A673 (cell line): ENCODE data around the gene CABYR. TPM values are rescaled to one million over a fixed set of nuclear protein-coding genes. Genes with fewer than 3 reads are reported as not detected.

Experiments
- BruUV-seq: library from RNA; stranded (reverse); fragments of 400-500 nt; replicated peaks from 2 replicates; lab custom pipeline; 2021; lab: Mats Ljungman, UMichigan
- CTCF ChIA-PET: fragments of 300-600 bp; sonication (Branson Sonifier 250); formaldehyde crosslinking; loops from one replicate; lab custom pipeline; 2022; ENCODE audit warnings: antibody characterized with exemption; lab: Charles Lee
- POLR2A ChIA-PET: fragments of 300-600 bp; sonication (Branson Sonifier 250); formaldehyde crosslinking; loops from one replicate; lab custom pipeline; 2022; ENCODE audit warnings: antibody characterized with exemption; ENCODE audit not compliant: low non-redundant PET; lab: Charles Lee
- DNase-seq: peaks from one replicate; pipeline ENCODE4 v3.0.0-alpha.2; 2015; ENCODE audit warnings: low spot score
- H3K27ac ChIP-seq: fragments of 200-600 bp; sonication (generic); 2 replicates; pipeline ENCODE4 v1.5.1; 2016; ENCODE audit warnings: mixed run types, low read depth, mild to moderate bottlenecking, mixed read lengths, antibody characterized with exemption, low read length; ENCODE audit not compliant: poor library complexity, severe bottlenecking
- H3K27me3 ChIP-seq: fragments of 200-600 bp; sonication (generic); replicated peaks from 2 replicates; pipeline ENCODE4 v1.6.1; 2017; ENCODE audit warnings: mixed run types, low read depth, mild to moderate bottlenecking, mixed read lengths, antibody characterized with exemption, low read length; ENCODE audit not compliant: insufficient read depth, poor library complexity
- H3K36me3 ChIP-seq: fragments of 200-600 bp; sonication (generic); 2 replicates; pipeline ENCODE4 v1.6.1; 2016; ENCODE audit warnings: mixed run types, mild to moderate bottlenecking, mixed read lengths, antibody characterized with exemption, low read length; ENCODE audit not compliant: insufficient read depth, poor library complexity, severe bottlenecking
- H3K4me1 ChIP-seq: fragments of 200-600 bp; sonication (generic); 2 replicates; pipeline ENCODE4 v1.6.1; 2017; ENCODE audit warnings: mixed run types, mild to moderate bottlenecking, mixed read lengths, antibody characterized with exemption, low read length; ENCODE audit not compliant: insufficient read depth, poor library complexity, severe bottlenecking
- H3K4me3 ChIP-seq: fragments of 200-600 bp; sonication (generic); 2 replicates; pipeline ENCODE4 v1.5.1; 2016; ENCODE audit warnings: low read depth, mixed run types, mild to moderate bottlenecking, mixed read lengths, low read length; ENCODE audit not compliant: poor library complexity, severe bottlenecking
- H3K9me3 ChIP-seq: fragments of 200-600 bp; sonication (generic); 2 replicates; pipeline ENCODE4 v1.6.1; 2016; ENCODE audit warnings: mixed run types, low read depth, mild to moderate bottlenecking, mixed read lengths, antibody characterized with exemption, low read length; ENCODE audit not compliant: poor library complexity, severe bottlenecking
- CTCF ChIP-seq: fragments of 300-800, 200-600 bp; sonication (generic); conservative IDR thresholded peaks from 2 replicates; pipeline ENCODE4 v1.5.1; 2017; ENCODE audit warnings: low read depth, mild to moderate bottlenecking, antibody characterized with exemption, low read length, moderate library complexity, mixed read lengths
- EZH2 ChIP-seq: fragments of 200-600 bp; sonication (generic); IDR thresholded peaks from 2 replicates; pipeline ENCODE4 v1.6.1; 2017; ENCODE audit warnings: borderline replicate concordance, low read depth, mild to moderate bottlenecking, mixed read lengths, antibody characterized with exemption, low read length; ENCODE audit not compliant: poor library complexity, severe bottlenecking
- intact Hi-C: fragments of 100-400 bp; cut with micrococcal nuclease; formaldehyde crosslinking; loops from one replicate; pipeline ENCODE4 v1.10.0; 2022; ENCODE audit not compliant: unreplicated experiment
- total RNA-seq: library from RNA; stranded (reverse); gene quantifications from 2 replicates; pipeline ENCODE4 v1.2.3, GENCODE V29; 2021

Gene CABYR
- total RNA-seq, 1 experiment from 2014 or later: 7.9 TPM

GRCh38 chr18:24200494-24201290 is 61.8 kb downstream of the CABYR start:
- CTCF ChIA-PET: no interaction called here
- intact Hi-C loops: no loop called here

DNA sequence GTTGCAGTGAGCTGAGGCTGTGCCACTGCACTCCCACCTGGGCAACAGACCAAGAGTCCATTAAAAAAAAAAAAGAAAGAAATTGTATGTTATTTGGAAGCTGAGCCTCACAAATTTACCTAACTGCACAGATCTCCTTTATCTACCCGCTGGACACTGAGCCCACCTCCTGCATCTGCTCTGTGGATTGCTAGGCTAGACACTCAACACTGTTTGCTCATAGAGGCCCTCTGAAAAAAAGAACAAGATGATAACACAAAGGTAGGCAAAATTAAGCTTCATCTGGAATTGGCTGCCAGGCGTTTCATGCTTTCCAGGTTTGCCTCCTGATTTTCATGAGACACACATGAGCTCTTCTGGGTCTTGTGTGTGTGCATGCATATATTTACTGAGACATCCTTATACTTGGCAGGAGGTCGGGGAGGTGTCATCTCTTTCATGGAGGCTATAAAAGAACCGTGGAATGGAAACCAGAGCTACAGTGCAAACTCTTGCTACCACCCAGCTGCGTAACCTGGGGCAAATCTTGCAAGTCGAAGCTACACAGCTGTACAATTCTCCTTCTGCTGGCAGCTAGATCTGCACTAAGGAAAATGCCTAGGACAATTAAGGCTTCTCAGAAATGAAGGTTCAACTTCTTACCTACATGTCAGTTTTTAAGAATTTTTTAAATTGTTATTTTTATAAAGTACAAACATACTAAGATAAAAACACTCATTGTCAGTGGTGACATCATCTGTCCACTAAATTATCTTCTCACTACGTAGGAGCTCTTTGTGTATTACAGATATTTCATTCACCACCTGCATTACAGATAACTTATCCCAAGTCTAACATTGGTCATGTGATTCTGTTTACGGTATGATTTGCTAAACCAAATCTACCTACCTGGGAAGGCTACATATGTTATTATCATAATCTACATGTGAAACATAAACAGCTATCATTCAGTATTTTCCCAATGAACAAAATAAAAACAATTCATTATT is 63.1 kb downstream of the CABYR start:
- POLR2A ChIA-PET: interaction anchor here (0.6 kb wide), 3 partner anchors 10 to 108 kb away, joined by 6 to 7 read pairs (median 7); partner anchors contain the start of gene CABYR
- no peaks in the 10 kb centered on the region for H3K9me3 ChIP-seq
- no TSS peak for BruUV-seq

More at GRCh38 chr18:24200494-24201290, 61.8 kb downstream of the CABYR start:
- no peaks in the 10 kb centered on the region for H3K27me3 ChIP-seq
- H3K9me3 ChIP-seq: no peaks in the 10 kb centered on the region
- H3K36me3 ChIP-seq: no peaks in the 10 kb centered on the region
- H3K4me3 ChIP-seq: no peak overlapping the region
- no peak for TF ChIP-seq CTCF
- no peak for TF ChIP-seq EZH2
- no TSS peak for BruUV-seq
- no peak overlapping the region for H3K27ac ChIP-seq
- no peaks in the 10 kb centered on the region for H3K4me1 ChIP-seq
- POLR2A ChIA-PET: no interaction called here
- no peak for DNase-seq

More for the DNA sequence above, 63.1 kb downstream of the CABYR start:
- Histone ChIP-seq H3K36me3 (no peaks in the 10 kb centered on the region), H3K27me3 (no peaks in the 10 kb centered on the region), H3K4me3 (no peak overlapping the region), H3K4me1 (no peaks in the 10 kb centered on the region), H3K27ac (no peak overlapping the region)
- no peak for DNase-seq
- intact Hi-C loops: no loop called here
- TF ChIP-seq EZH2 (no peak), CTCF (no peak)
- CTCF ChIA-PET: no interaction called here
